Esophagus muscularis mucosa (tissue), 3 donors: ENCODE data around the gene TM4SF1.

ENCODE experiments used
- CTCF ChIP-seq, 3 experiments: fragments of 200-600 bp in 2 of 3; fragments of 450-650 bp in 1 of 3; sonication (generic) in 2 of 3; IDR thresholded peaks; one replicate each; pipeline ENCODE4 v1.5.1; 2017 to 2019; ENCODE audit warnings: antibody characterized with exemption in 3 of 3, mild to moderate bottlenecking in 2 of 3, moderate library complexity in 1 of 3
- POLR2A ChIP-seq: fragments of 450-650 bp; IDR thresholded peaks from one replicate; pipeline ENCODE4 v1.6.1; 2017; ENCODE audit warnings: antibody characterized with exemption, moderate library complexity, mild to moderate bottlenecking, low read depth
- POLR2AphosphoS5 ChIP-seq, 2 donors: sonication (generic); formaldehyde crosslinking; IDR thresholded peaks; one replicate each; pipeline ENCODE4 v1.6.1; 2017; ENCODE audit warnings: antibody characterized with exemption in 2 of 2

- TF ChIP-seq CTCF (IDR thresholded peaks at IDR 0.05) (no peak), POLR2AphosphoS5 (IDR thresholded peaks at IDR 0.05) (no peak), POLR2A (no peak)
Observed at GRCh38 chr3:149319750-149320149, 57.7 kb downstream of the TM4SF1 start.
